ENCODE measurements around the gene QSER1. TPM values are rescaled to one million over a fixed set of nuclear protein-coding genes. Genes with fewer than 3 reads are reported as not detected.
"Not testable (repeated sequence)": the region's sequence is repeated elsewhere in the genome, so short reads cannot be mapped to it uniquely, and the experiment has no call there.

QSER1 gene
- total and polyA plus RNA-seq, 2 experiments from 2014 or later, result 29.4 to 132 TPM

DNA sequence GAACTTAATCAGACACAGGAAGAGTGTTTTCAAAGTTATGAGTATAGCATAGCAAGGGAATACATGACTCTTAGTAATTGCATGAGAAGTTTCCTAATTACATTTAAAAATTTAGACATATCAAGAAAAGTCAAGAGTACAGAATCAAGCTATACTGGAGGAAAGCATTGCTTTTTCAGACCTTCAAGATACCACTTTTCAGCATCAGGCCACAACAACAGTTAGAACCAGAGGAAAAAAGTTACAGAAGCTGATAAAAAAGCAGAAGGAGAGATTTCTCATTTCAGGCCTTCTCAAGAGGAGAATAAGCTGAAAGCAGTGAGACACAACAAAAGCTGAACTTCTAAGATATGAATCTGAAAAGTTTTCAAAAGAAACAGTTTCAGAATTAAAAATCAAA lies 28.1 kb upstream of the QSER1 start:
- ATAC-seq (no peak), DNase-seq (ENCODE audit: low spot score) (no peak)
- Histone ChIP-seq H3K79me2 (replicated peaks; ENCODE audit: insufficient read depth) (no peaks in the 10 kb centered on the region), H3F3A (replicated peaks; ENCODE audit: low read depth) (no peaks in the 10 kb centered on the region), H3K36me3 (ENCODE audit: insufficient read depth) (no peaks in the 10 kb centered on the region), H4K20me1 (replicated peaks; ENCODE audit: insufficient read depth) (no peaks in the 10 kb centered on the region), H3K27me3 (ENCODE audit: insufficient read depth) (no peaks in the 10 kb centered on the region), H2AFZ (no peak overlapping the region), H3K4me3 (no peak overlapping the region), H3K9me2 (ENCODE audit: insufficient read depth) (no peaks in the 10 kb centered on the region; the same call in 1 of the 2 replicates), H3K4me1 (ENCODE audit: insufficient read depth) (no peaks in the 10 kb centered on the region), H3K27ac (ENCODE audit: low read depth) (no peak overlapping the region), H3K4me2 (no peak overlapping the region)
- Mint-ChIP-seq H3K9me3 (peaks cover 12% of the 10 kb centered on the region), H3K4me3 (no peak overlapping the region), H3K27ac (no peak overlapping the region), H3K36me3 (ENCODE audit: low read depth) (peaks cover 3% of the 10 kb centered on the region; the same call in 1 of the 3 replicates), H3K27me3 (ENCODE audit: insufficient read depth, low read depth, poor library complexity) (no peaks in the 10 kb centered on the region), H3K4me1 (no peaks in the 10 kb centered on the region)
- TF ChIP-seq, protein P1, sequence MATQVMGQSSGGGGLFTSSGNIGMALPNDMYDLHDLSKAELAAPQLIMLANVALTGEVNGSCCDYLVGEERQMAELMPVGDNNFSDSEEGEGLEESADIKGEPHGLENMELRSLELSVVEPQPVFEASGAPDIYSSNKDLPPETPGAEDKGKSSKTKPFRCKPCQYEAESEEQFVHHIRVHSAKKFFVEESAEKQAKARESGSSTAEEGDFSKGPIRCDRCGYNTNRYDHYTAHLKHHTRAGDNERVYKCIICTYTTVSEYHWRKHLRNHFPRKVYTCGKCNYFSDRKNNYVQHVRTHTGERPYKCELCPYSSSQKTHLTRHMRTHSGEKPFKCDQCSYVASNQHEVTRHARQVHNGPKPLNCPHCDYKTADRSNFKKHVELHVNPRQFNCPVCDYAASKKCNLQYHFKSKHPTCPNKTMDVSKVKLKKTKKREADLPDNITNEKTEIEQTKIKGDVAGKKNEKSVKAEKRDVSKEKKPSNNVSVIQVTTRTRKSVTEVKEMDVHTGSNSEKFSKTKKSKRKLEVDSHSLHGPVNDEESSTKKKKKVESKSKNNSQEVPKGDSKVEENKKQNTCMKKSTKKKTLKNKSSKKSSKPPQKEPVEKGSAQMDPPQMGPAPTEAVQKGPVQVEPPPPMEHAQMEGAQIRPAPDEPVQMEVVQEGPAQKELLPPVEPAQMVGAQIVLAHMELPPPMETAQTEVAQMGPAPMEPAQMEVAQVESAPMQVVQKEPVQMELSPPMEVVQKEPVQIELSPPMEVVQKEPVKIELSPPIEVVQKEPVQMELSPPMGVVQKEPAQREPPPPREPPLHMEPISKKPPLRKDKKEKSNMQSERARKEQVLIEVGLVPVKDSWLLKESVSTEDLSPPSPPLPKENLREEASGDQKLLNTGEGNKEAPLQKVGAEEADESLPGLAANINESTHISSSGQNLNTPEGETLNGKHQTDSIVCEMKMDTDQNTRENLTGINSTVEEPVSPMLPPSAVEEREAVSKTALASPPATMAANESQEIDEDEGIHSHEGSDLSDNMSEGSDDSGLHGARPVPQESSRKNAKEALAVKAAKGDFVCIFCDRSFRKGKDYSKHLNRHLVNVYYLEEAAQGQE (IDR thresholded peaks at IDR 0.05; ENCODE audit: unreplicated experiment), result no peak
- TF ChIP-seq CREB1 (CRISPR knock-in tag; IDR thresholded peaks at IDR 0.05; ENCODE audit: low read depth) (no peak), EZH2phosphoT487 (IDR thresholded peaks at IDR 0.05; ENCODE audit: unreplicated experiment) (no peak), POLR2AphosphoS5 (IDR thresholded peaks at IDR 0.05; ENCODE audit: low read depth) (no peak), STAT1 (IDR thresholded peaks at IDR 0.05; ENCODE audit: unreplicated experiment) (no peak), NANOG (IDR thresholded peaks at IDR 0.05; ENCODE audit: borderline replicate concordance) (no peak)
- TF ChIP-seq, protein P2, sequence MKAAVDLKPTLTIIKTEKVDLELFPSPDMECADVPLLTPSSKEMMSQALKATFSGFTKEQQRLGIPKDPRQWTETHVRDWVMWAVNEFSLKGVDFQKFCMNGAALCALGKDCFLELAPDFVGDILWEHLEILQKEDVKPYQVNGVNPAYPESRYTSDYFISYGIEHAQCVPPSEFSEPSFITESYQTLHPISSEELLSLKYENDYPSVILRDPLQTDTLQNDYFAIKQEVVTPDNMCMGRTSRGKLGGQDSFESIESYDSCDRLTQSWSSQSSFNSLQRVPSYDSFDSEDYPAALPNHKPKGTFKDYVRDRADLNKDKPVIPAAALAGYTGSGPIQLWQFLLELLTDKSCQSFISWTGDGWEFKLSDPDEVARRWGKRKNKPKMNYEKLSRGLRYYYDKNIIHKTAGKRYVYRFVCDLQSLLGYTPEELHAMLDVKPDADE (IDR thresholded peaks at IDR 0.05), result no peak

- not testable (repeated sequence) for H3K4me1 Mint-ChIP-seq; H3K27me3 Mint-ChIP-seq (ENCODE audit: insufficient read depth, low read depth, poor library complexity); H3F3A ChIP-seq (replicated peaks; ENCODE audit: low read depth); H3K27ac Mint-ChIP-seq; H4K20me1 ChIP-seq (replicated peaks; ENCODE audit: insufficient read depth); H3K9me2 ChIP-seq (ENCODE audit: insufficient read depth); H3K4me2 ChIP-seq; H3K4me3 ChIP-seq; H3K36me3 Mint-ChIP-seq (ENCODE audit: low read depth); ATAC-seq; H3K79me2 ChIP-seq (replicated peaks; ENCODE audit: insufficient read depth); DNase-seq (ENCODE audit: low spot score); H3K4me3 Mint-ChIP-seq; H3K36me3 ChIP-seq (ENCODE audit: insufficient read depth); H3K4me1 ChIP-seq (ENCODE audit: insufficient read depth); H3K27me3 ChIP-seq (ENCODE audit: insufficient read depth); H2AFZ ChIP-seq; H3K27ac ChIP-seq (ENCODE audit: low read depth)
- H3K9me3 Mint-ChIP-seq, result peaks cover 18% of the 10 kb centered on the region
Measured at GRCh38 chr11:32868752-32869151, 23.9 kb upstream of the QSER1 start.

Measured in GM23338 (cell line).